GM12878 (cell line): ENCODE measurements around the gene FLT1. TPM values are rescaled to one million over a fixed set of nuclear protein-coding genes. Genes with fewer than 3 reads are reported as not detected.

Experiments
- ATAC-seq: fragments of 200-7000 bp; cut with Tn5 transposase; 3 replicates; pipeline ENCODE4 v1.9.1; 2020; ENCODE audit warnings: mild to moderate bottlenecking, moderate library complexity
- BruUV-seq: library from RNA; stranded (reverse); fragments of 400-500 nt; replicated peaks from 2 replicates; lab custom pipeline; 2021; lab: Mats Ljungman, UMichigan
- CTCF ChIA-PET: fragments of 300-600 bp; sonication (Branson Sonifier 250); formaldehyde crosslinking; extraction: SDS; loops from one replicate; lab custom pipeline; 2021; ENCODE audit warnings: inconsistent platforms; lab: Yijun Ruan, JAX
- POLR2A ChIA-PET: fragments of 350-600 bp; formaldehyde crosslinking; extraction: SDS; loops from one replicate; lab custom pipeline; 2021; ENCODE audit warnings: inconsistent platforms; lab: Charles Lee
- RAD21 ChIA-PET: fragments of 300-600 bp; sonication (Branson Sonifier 250); formaldehyde crosslinking; loops from one replicate; lab custom pipeline; 2023; ENCODE audit warnings: antibody characterized with exemption; ENCODE audit not compliant: unreplicated experiment; lab: Charles Lee
- SMC1A ChIA-PET: fragments of 300-600 bp; sonication (Branson Sonifier 250); formaldehyde crosslinking; loops from one replicate; lab custom pipeline; 2023; ENCODE audit not compliant: unreplicated experiment, uncharacterized antibody; lab: Charles Lee
- DNase-seq: peaks from one replicate; pipeline ENCODE4 v3.0.0-alpha.2; 2011; ENCODE audit warnings: low read depth, low spot score
- FAIRE-seq: peaks from 3 replicates; lab custom pipeline; 2011; peaks lifted over from hg19 to GRCh38; lab: Jason Lieb, UNC
- H2AFZ ChIP-seq: 2 replicates; pipeline ENCODE4 v1.6.0; 2011; ENCODE audit warnings: low read depth, low read length, control low read depth; ENCODE audit not compliant: control insufficient read depth
- H3K27ac ChIP-seq: 2 replicates; pipeline ENCODE4 v1.5.1; 2011; ENCODE audit warnings: control low read depth; ENCODE audit not compliant: control insufficient read depth, insufficient read depth
- H3K27me3 ChIP-seq, 2 experiments: replicated peaks in 1 of 2; 2 replicates each; pipeline versions ENCODE4 v1.6.0 to v1.6.1; 2011; ENCODE audit warnings: low read length in 1 of 2; ENCODE audit not compliant: control insufficient read depth in 2 of 2, insufficient read depth in 2 of 2
- H3K36me3 ChIP-seq, 2 experiments: 2 replicates each; pipeline ENCODE4 v1.5.1; 2011; ENCODE audit warnings: low read length in 1 of 2; ENCODE audit not compliant: control insufficient read depth in 2 of 2, insufficient read depth in 2 of 2
- H3K4me1 ChIP-seq: 2 replicates; pipeline ENCODE4 v1.6.1; 2011; ENCODE audit warnings: mild to moderate bottlenecking, low read length, moderate library complexity, mixed read lengths; ENCODE audit not compliant: control insufficient read depth, insufficient read depth
- H3K4me2 ChIP-seq: 2 replicates; pipeline ENCODE4 v1.6.0; 2011; ENCODE audit warnings: control low read depth; ENCODE audit not compliant: control insufficient read depth, insufficient read depth
- H3K4me3 ChIP-seq: fragments of 200-600 bp; sonication (generic); 2 replicates; pipeline ENCODE4 v1.5.1; 2016
- H3K79me2 ChIP-seq: 2 replicates; pipeline ENCODE4 v1.6.0; 2011; ENCODE audit warnings: low read length; ENCODE audit not compliant: control insufficient read depth, insufficient read depth
- H3K9ac ChIP-seq: 2 replicates; pipeline ENCODE4 v1.8.0; 2011; ENCODE audit warnings: low read length, control low read depth, mixed read lengths; ENCODE audit not compliant: control insufficient read depth, insufficient read depth
- H3K9me3 ChIP-seq: replicated peaks from 3 replicates; pipeline ENCODE4 v1.5.1; 2011; ENCODE audit warnings: mild to moderate bottlenecking, low read length; ENCODE audit not compliant: control insufficient read depth, insufficient read depth
- H4K20me1 ChIP-seq: 2 replicates; pipeline ENCODE4 v1.6.0; 2011; ENCODE audit not compliant: control insufficient read depth, insufficient read depth
- CREB1 ChIP-seq: IDR thresholded peaks from 2 replicates; pipeline ENCODE4 v1.6.1; 2012; ENCODE audit warnings: low read depth, mild to moderate bottlenecking, inconsistent platforms
- CUX1 ChIP-seq: IDR thresholded peaks from 2 replicates; pipeline ENCODE4 v1.6.1; 2012; ENCODE audit warnings: improper control_type of control experiment, low read depth, low read length; ENCODE audit not compliant: insufficient replicate concordance
- EZH2 ChIP-seq: IDR thresholded peaks from 2 replicates; pipeline ENCODE4 v1.6.1; 2012; ENCODE audit warnings: low read depth, mild to moderate bottlenecking, control low read depth, inconsistent platforms, low read length, borderline replicate concordance; ENCODE audit not compliant: control insufficient read depth
- NKRF ChIP-seq: fragments of 450-650 bp; conservative IDR thresholded peaks from 2 replicates; pipeline ENCODE4 v1.6.1; 2017; ENCODE audit warnings: mild to moderate bottlenecking, moderate library complexity
- SKIL ChIP-seq: fragments of 450-650 bp; IDR thresholded peaks from 2 replicates; pipeline ENCODE4 v1.6.1; 2017; ENCODE audit warnings: mild to moderate bottlenecking, low read depth, inconsistent platforms; ENCODE audit not compliant: poor library complexity, severe bottlenecking
- SMAD5 ChIP-seq: IDR thresholded peaks from 2 replicates; pipeline ENCODE4 v1.6.1; 2016; ENCODE audit warnings: antibody characterized with exemption, low read depth
- YBX1 ChIP-seq: fragments of 450-650 bp; IDR thresholded peaks from 2 replicates; pipeline ENCODE4 v1.6.1; 2016; ENCODE audit warnings: antibody characterized with exemption
- WGBS: methylation state at CpG from one replicate; pipeline ENCODE4 v1.1.6; 2016; ENCODE audit warnings: low lambda C conversion rate; ENCODE audit not compliant: insufficient replicate concordance, insufficient coverage; ENCODE audit errors: missing lambda C conversion rate; 5-methylcytosine and 5-hydroxymethylcytosine counted together
- in situ Hi-C: fragments of 300-500 bp; cut with MboI; formaldehyde crosslinking; loops from 9 replicates; pipeline ENCODE4 v1.14.3; 2018; ENCODE audit warnings: mixed read lengths
- intact Hi-C: fragments of 100-400 bp; cut with micrococcal nuclease; formaldehyde crosslinking; loops from one replicate; pipeline ENCODE4 v1.14.2; 2022; ENCODE audit not compliant: unreplicated experiment
- polyA plus RNA-seq, 11 experiments: library from polyadenylated mRNA; depleted of rRNA in 4 of 11; unstranded in 6 of 11; stranded (reverse) in 5 of 11; fragments of >200 nt; fragmentation: Nextera tagmentation in 4 of 11; fragmentation: Illumina TruSeq in 1 of 11; extraction: Ambion mirVana in 4 of 11; extraction: Trizol in 1 of 11; gene quantifications; 1 replicate in 1 of 11; 2 replicates in 10 of 11; pipeline versions ENCODE4 v1.2.1 to v1.2.3, GENCODE V29; 2011 to 2016; ENCODE audit warnings: inconsistent platforms in 2 of 11, missing spikeins in 2 of 11, low read depth in 1 of 11
- total RNA-seq, 4 experiments: library from RNA; depleted of rRNA in 3 of 4; stranded (reverse); fragments of >200 nt in 3 of 4; fragmentation: Illumina TruSeq in 1 of 4; extraction: Trizol in 1 of 4; gene quantifications; 2 replicates each; pipeline versions ENCODE4 v1.2.1 to v1.2.3, GENCODE V29; 2013 to 2021

The FLT1 gene
- total and polyA plus RNA-seq, 10 of the 15 experiments (the other 5 are each of a cell fraction or from before 2014, with no cell fraction given): 0.55 to 5.6 (median 0.84) TPM

GRCh38 chr13:28379371-28380083 lies 115.4 kb downstream of the FLT1 start:
- no peaks in the 10 kb centered on the region for H4K20me1 ChIP-seq
- ChIA-PET SMC1A (interaction anchor here (1.9 to 2.6 kb wide), 2 partner anchors 29 to 39 kb away, joined by 4 to 6 read pairs; no protein-coding TSS in a partner anchor), RAD21 (interaction anchor here (0.8 kb wide), 1 partner anchor 49 kb away, joined by 4 read pairs; no protein-coding TSS in a partner anchor), POLR2A (interaction anchor here (0.6 kb wide), 1 partner anchor 32 kb away, joined by 8 read pairs; no protein-coding TSS in a partner anchor), CTCF (no interaction called here)
- no peaks in the 10 kb centered on the region for H3K36me3 ChIP-seq
- TF ChIP-seq NKRF: no peak
- no peak for TF ChIP-seq YBX1
- no peak for TF ChIP-seq EZH2
- no peak for TF ChIP-seq CUX1
- no peak for TF ChIP-seq SMAD5
- no peak for TF ChIP-seq CREB1
- TF ChIP-seq SKIL: no peak
- in situ Hi-C loops: no loop called here
- no peaks in the 10 kb centered on the region for H3K27me3 ChIP-seq
- FAIRE-seq: no peak
- no peak overlapping the region for H3K4me3 ChIP-seq
- no peak for DNase-seq
- ATAC-seq: no peak
- no peaks in the 10 kb centered on the region for H3K9me3 ChIP-seq
- H3K4me2 ChIP-seq: no peak overlapping the region
- no peaks in the 10 kb centered on the region for H3K79me2 ChIP-seq
- intact Hi-C loops: no loop called here
- H3K4me1 ChIP-seq: no peaks in the 10 kb centered on the region
- BruUV-seq: no TSS peak
- no peak overlapping the region for H3K27ac ChIP-seq
- H3K9ac ChIP-seq: no peak overlapping the region
- whole genome bisulfite sequencing: 62% methylated on average over 12 of the region's 12 CpGs
- H2AFZ ChIP-seq: no peak overlapping the region
